T follicular helper cell (primary cell): ENCODE data around the gene CDK5RAP2.

Experiments
- DNase-seq: peaks from one replicate; pipeline ENCODE4 v3.0.0-alpha.2; 2020; ENCODE audit warnings: low read depth

CDK5RAP2 gene

GRCh38 chr9:120398286-120398685 lies 181.7 kb downstream of the CDK5RAP2 start:
- DNase-seq, result no peak

GRCh38 chr9:120397453-120397852 lies 182.5 kb downstream of the CDK5RAP2 start:
- no peak for DNase-seq

- DNase-seq, result no peak
These were observed 183.0 kb downstream of the CDK5RAP2 start for GRCh38 chr9:120396931-120397330.

DNA sequence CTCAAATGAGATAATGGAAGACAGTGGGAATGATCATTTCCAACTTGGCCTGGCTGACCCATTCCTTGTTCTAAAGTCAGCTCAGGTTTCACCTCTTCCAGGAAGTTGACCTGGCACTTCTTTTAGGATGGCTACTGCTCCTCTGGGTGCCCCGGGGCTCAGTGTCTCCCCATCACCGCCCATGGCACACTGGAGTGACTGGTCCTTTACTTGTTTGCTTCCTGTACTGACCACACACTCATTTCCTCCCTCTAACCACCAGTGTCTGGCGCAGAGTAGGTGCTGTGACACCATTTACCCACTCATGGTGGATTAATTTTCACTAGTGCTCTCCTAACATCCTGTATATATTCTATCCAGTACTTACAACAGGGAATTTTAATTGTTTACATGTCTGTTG lies 183.5 kb downstream of the CDK5RAP2 start:
- no peak for DNase-seq

DNA sequence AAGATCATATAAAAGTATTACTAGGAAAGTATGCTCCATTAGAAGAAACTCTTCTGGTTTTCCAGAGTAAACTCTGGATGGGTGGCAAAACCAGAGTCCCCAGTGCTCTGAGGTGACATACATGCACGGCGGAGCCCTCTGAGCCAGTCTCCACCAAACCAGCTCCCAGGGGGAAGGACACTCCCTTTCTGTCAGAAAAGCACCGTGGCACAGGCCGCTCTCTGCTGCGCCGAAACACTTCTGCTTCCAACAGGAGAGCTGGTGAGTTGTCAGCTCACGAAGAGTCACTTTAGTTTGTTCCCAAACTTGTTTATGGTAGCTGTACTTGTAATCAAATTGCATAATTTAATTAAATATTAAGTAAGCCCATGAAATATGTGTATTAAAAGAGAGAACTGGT lies 184.6 kb downstream of the CDK5RAP2 start:
- DNase-seq, result no peak

DNA sequence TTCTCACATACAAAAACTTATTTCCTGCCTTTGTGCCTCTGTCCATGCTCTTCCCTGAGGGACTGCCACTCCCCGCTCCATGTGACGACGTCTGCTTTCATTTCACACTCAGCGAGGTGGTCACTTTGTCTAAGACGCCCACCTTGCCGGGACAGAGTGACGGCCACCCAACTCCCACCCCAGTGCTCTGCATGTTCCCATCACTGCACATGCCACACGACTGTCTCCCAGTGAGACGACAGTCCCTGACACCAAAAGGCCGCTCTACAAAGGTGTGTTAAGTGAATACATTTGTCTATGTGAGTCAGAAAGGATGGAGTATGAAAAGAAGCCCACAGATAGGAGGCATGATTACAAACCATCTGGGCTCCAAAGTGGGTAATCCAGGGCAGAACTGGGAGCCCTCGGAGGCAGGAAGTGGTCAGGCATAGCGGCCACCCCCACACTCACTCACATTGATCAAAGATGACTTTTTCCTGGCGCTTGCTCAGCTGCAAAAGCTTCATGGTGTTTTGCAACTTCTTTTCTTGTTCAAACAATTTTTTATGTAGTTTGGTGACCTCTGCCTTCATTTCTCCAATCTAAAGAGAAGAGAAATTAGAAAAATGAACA lies 185.8 kb downstream of the CDK5RAP2 start:
- DNase-seq, result no peak

GRCh38 chr9:120393386-120394057 lies 186.4 kb downstream of the CDK5RAP2 start:
- no peak for DNase-seq

GRCh38 chr9:120392711-120393110 lies 187.3 kb downstream of the CDK5RAP2 start:
- no peak for DNase-seq

- no peak for DNase-seq
These were observed 187.7 kb downstream of the CDK5RAP2 start for GRCh38 chr9:120392245-120392644.

GRCh38 chr9:120391691-120392090 lies 188.3 kb downstream of the CDK5RAP2 start:
- DNase-seq, result no peak

DNA sequence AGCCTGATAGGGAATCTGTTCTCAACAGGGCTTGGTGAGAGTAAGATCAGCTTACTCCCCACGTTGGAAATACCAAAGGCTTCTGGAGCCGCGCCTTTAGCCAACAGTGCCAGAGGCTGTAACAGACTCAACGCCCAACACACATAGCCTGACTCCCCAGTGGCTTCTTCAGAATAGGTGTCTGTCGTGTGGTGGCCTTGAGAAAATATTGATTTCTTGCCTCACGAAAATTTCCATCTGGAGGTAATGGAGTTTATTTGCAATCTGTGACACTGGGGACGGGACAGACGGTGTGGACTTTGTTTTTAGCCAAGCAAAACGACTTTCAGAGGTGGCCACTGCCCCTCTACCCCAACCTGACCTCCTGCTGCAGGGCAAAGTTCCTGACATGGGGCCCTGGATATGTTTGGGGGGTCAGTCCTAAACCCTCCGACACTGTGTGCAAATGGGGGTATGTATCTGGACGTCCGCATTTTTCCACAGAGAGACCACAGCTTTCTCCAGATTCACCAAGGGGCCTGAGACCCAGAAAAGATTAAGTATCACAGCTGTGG lies 189.3 kb downstream of the CDK5RAP2 start:
- DNase-seq, result no peak

- no peak for DNase-seq
These were observed 190.1 kb downstream of the CDK5RAP2 start for GRCh38 chr9:120389867-120390266.

- DNase-seq, result no peak
These were observed 190.7 kb downstream of the CDK5RAP2 start for GRCh38 chr9:120389300-120389699.

GRCh38 chr9:120388003-120388855 lies 191.7 kb downstream of the CDK5RAP2 start:
- DNase-seq, result no peak

GRCh38 chr9:120387257-120388002 lies 192.5 kb downstream of the CDK5RAP2 start:
- no peak for DNase-seq

- no peak for DNase-seq
These were observed 193.4 kb downstream of the CDK5RAP2 start for GRCh38 chr9:120386390-120387131.

- DNase-seq, result no peak
These were observed 194.2 kb downstream of the CDK5RAP2 start for GRCh38 chr9:120385606-120386389.

DNA sequence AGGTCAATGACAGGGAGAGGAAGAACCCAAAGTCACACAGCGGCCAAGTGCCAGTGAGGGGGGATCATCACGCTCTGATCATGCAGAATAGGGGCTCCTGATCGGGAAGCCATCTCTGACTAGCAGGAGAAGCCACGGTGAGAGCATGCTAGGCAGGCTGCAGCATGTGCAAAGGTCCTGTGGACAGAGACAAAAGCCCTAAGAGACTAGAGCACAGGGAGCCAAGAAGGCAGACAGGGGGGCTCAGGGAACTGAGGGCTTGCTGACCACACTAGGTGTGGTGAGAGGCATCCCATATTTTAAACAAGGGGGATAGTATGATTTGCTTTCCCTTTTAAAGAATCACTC lies 195.1 kb downstream of the CDK5RAP2 start:
- DNase-seq, result no peak

GRCh38 chr9:120383999-120384924 lies 195.7 kb downstream of the CDK5RAP2 start:
- DNase-seq, result no peak
